ENCODE measurements around the gene UBE3B. TPM values are rescaled to one million over a fixed set of nuclear protein-coding genes. Genes with fewer than 3 reads are reported as not detected.

UBE3B gene
- total and polyA plus RNA-seq, 4 donors: 12.9 to 40.2 (median 26.0) TPM

DNA sequence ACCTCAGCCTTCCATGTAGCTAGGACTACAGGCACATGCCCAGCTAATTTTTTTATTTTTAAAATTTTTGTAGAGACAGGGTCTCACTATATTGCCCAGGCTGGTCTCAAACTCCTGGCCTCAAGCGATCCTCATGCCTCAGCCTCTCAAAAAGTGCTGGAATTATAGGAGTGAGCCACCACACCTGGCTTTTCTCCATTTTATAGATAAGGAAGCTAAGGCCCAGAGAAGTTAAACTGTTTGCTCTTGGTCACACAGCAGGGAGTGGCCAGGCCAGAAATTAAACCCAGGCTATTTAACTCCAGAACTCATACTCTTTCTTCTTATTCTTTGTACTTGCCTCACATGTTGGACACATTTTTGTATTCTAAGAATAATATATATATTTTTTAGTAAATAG, 16.5 kb downstream of the UBE3B start:
- ATAC-seq (ENCODE audit: low FRiP score) (no peak), DNase-seq (no peak)
- intact Hi-C loops (cut with DNase I): no loop called here
- Histone ChIP-seq H3K4me1 (ENCODE audit: control insufficient read depth in 1 of 2, insufficient read depth in 2 of 2, low read length in 2 of 2) (no peaks in the 10 kb centered on the region), H3K9me3 (ENCODE audit: control insufficient read depth, low read length) (no peaks in the 10 kb centered on the region), H3K36me3 (ENCODE audit: control insufficient read depth in 1 of 2, insufficient read depth in 2 of 2, low read length in 1 of 2) (peaks cover 14% of the 10 kb centered on the region in 2 donors), H3K27me3 (ENCODE audit: control insufficient read depth in 1 of 2, insufficient read depth in 2 of 2, low read length in 1 of 2) (no peaks in the 10 kb centered on the region), H3K27ac (ENCODE audit: low read depth in 1 of 2, low read length in 2 of 2) (no peak overlapping the region), H3K4me3 (ENCODE audit: low read length in 2 of 2) (no peak overlapping the region)
- WGBS, 2 donors: 97 to 100% methylated on average over 1 of the region's 1 CpG

DNA sequence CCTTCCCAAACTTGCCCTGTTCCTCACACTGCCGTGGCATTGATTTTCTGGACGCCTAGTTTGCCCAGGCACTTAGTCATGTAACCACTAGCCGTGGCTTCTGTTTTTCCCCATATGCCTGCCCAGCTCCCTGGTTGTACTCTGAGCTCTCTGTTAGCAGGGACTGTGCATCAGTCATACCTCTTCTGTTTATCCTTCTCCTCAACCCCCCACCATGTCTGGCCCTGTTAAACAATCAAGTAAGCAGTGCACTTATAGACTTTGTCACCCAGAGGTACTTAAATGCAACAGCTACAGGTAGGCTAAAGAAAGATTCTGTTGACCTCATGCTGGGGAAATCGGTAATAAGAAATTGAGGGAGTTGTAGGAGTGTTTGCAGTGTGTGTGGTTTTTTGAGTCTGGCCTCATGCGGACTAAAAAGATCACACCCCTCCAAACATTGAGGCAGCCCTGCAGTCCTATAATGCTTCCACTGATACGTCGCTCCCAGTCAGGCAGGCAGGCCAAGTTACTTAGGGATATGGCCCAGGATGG, 17.0 kb downstream of the UBE3B start:
- no peaks in the 10 kb centered on the region for H3K9me3 ChIP-seq (ENCODE audit: control insufficient read depth, low read length)
- H3K27me3 ChIP-seq (ENCODE audit: control insufficient read depth in 1 of 2, insufficient read depth in 2 of 2, low read length in 1 of 2): no peaks in the 10 kb centered on the region
- H3K4me3 ChIP-seq (ENCODE audit: low read length in 2 of 2): no peak overlapping the region
- peaks cover 12 to 16% of the 10 kb centered on the region in 2 donors for H3K36me3 ChIP-seq (ENCODE audit: control insufficient read depth in 1 of 2, insufficient read depth in 2 of 2, low read length in 1 of 2)
- H3K27ac ChIP-seq (ENCODE audit: low read depth in 1 of 2, low read length in 2 of 2): no peak overlapping the region
- DNase-seq (no peak), ATAC-seq (ENCODE audit: low FRiP score) (no peak)
- WGBS, 2 donors: 90 to 95% methylated on average over 7 of the region's 7 CpGs
- H3K4me1 ChIP-seq (ENCODE audit: control insufficient read depth in 1 of 2, insufficient read depth in 2 of 2, low read length in 2 of 2): no peaks in the 10 kb centered on the region
- intact Hi-C loops (cut with DNase I): no loop called here

DNA sequence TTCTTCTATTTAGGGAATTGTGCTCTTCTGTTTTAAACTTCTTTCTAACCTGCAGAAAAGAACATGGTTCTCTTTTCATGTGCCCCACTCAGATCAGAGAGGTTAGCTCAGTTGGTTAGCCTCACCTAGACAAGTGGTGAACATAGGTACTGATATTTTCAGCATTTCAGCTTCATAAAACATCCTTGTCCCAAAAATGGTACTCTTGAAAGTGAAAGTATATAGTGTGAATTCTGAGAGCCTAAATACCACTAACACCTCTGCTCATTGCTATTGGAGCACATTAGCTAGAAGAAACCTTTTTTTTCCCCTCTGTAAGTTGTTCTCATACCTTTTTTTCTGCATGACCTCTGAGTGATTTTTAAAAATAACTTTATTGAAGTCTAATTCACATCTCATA, 17.6 kb downstream of the UBE3B start:
- DNase-seq: no peak

GRCh38 chr12:109496306-109496705, 18.9 kb downstream of the UBE3B start:
- Histone ChIP-seq H3K27ac (ENCODE audit: low read depth in 1 of 2, low read length in 2 of 2) (no peak overlapping the region), H3K36me3 (ENCODE audit: control insufficient read depth in 1 of 2, insufficient read depth in 2 of 2, low read length in 1 of 2) (peaks cover 13 to 15% of the 10 kb centered on the region in 2 donors), H3K4me1 (ENCODE audit: control insufficient read depth in 1 of 2, insufficient read depth in 2 of 2, low read length in 2 of 2) (no peaks in the 10 kb centered on the region), H3K27me3 (ENCODE audit: control insufficient read depth in 1 of 2, insufficient read depth in 2 of 2, low read length in 1 of 2) (no peaks in the 10 kb centered on the region), H3K9me3 (ENCODE audit: control insufficient read depth, low read length) (no peaks in the 10 kb centered on the region), H3K4me3 (ENCODE audit: low read length in 2 of 2) (no peak overlapping the region)
- ATAC-seq (ENCODE audit: low FRiP score) (no peak), DNase-seq (no peak)
- intact Hi-C loops (cut with DNase I): no loop called here

More for the DNA sequence above, 17.6 kb downstream of the UBE3B start:
- no peaks in the 10 kb centered on the region for H3K4me1 ChIP-seq (ENCODE audit: control insufficient read depth in 1 of 2, insufficient read depth in 2 of 2, low read length in 2 of 2)
- intact Hi-C loops (cut with DNase I): no loop called here
- no peaks in the 10 kb centered on the region for H3K9me3 ChIP-seq (ENCODE audit: control insufficient read depth, low read length)
- H3K36me3 ChIP-seq (ENCODE audit: control insufficient read depth in 1 of 2, insufficient read depth in 2 of 2, low read length in 1 of 2): peaks cover 12 to 15% of the 10 kb centered on the region in 2 donors
- no peak overlapping the region for H3K27ac ChIP-seq (ENCODE audit: low read depth in 1 of 2, low read length in 2 of 2)
- ATAC-seq (ENCODE audit: low FRiP score): no peak
- H3K27me3 ChIP-seq (ENCODE audit: control insufficient read depth in 1 of 2, insufficient read depth in 2 of 2, low read length in 1 of 2): no peaks in the 10 kb centered on the region
- no peak overlapping the region for H3K4me3 ChIP-seq (ENCODE audit: low read length in 2 of 2)

- Histone ChIP-seq H3K36me3 (ENCODE audit: control insufficient read depth in 1 of 2, insufficient read depth in 2 of 2, low read length in 1 of 2) (peaks cover 14 to 15% of the 10 kb centered on the region in 2 donors), H3K27me3 (ENCODE audit: control insufficient read depth in 1 of 2, insufficient read depth in 2 of 2, low read length in 1 of 2) (no peaks in the 10 kb centered on the region), H3K4me3 (ENCODE audit: low read length in 2 of 2) (no peak overlapping the region), H3K4me1 (ENCODE audit: control insufficient read depth in 1 of 2, insufficient read depth in 2 of 2, low read length in 2 of 2) (no peaks in the 10 kb centered on the region), H3K27ac (ENCODE audit: low read depth in 1 of 2, low read length in 2 of 2) (no peak overlapping the region), H3K9me3 (ENCODE audit: control insufficient read depth, low read length) (no peaks in the 10 kb centered on the region)
- DNase-seq (no peak), ATAC-seq (ENCODE audit: low FRiP score) (no peak)
- 90 to 93% methylated on average over 7 of the region's 7 CpGs for WGBS, 2 donors
- intact Hi-C loops (cut with DNase I): no loop called here
Measured at GRCh38 chr12:109497675-109498074, 20.2 kb downstream of the UBE3B start.

- ATAC-seq (ENCODE audit: low FRiP score) (no peak), DNase-seq (no peak)
- Histone ChIP-seq H3K4me1 (ENCODE audit: control insufficient read depth in 1 of 2, insufficient read depth in 2 of 2, low read length in 2 of 2) (no peaks in the 10 kb centered on the region), H3K27ac (ENCODE audit: low read depth in 1 of 2, low read length in 2 of 2) (no peak overlapping the region), H3K4me3 (ENCODE audit: low read length in 2 of 2) (no peak overlapping the region), H3K36me3 (ENCODE audit: control insufficient read depth in 1 of 2, insufficient read depth in 2 of 2, low read length in 1 of 2) (peaks cover 11 to 14% of the 10 kb centered on the region in 2 donors), H3K27me3 (ENCODE audit: control insufficient read depth in 1 of 2, insufficient read depth in 2 of 2, low read length in 1 of 2) (no peaks in the 10 kb centered on the region), H3K9me3 (ENCODE audit: control insufficient read depth, low read length) (no peaks in the 10 kb centered on the region)
- whole genome bisulfite sequencing, 2 donors: 86 to 90% methylated on average over 9 of the region's 9 CpGs
- intact Hi-C loops (cut with DNase I): no loop called here
Measured at GRCh38 chr12:109500406-109501185, 23.2 kb downstream of the UBE3B start.

DNA sequence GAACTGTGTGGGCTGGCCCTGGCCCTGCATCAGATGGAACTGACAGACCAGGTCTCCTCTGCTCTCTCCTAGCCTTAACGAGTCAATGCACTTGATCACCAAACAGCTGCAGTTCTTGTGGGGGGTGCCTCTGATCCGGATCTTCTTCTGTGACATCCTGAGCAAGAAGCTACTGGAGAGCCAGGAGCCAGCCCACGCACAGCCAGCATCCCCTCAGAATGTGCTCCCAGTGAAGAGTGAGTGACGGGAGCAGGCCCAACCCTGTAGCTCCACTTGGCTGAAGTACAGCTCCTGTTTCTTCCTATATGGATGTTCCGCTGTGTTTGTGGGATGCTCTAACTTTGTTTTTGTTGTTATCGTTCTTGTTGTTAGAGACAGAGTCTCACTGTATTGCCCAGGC, 23.9 kb downstream of the UBE3B start:
- no peak overlapping the region for H3K27ac ChIP-seq (ENCODE audit: low read depth in 1 of 2, low read length in 2 of 2)
- no peak overlapping the region for H3K4me3 ChIP-seq (ENCODE audit: low read length in 2 of 2)
- intact Hi-C loops (cut with DNase I): no loop called here
- DNase-seq (no peak), ATAC-seq (ENCODE audit: low FRiP score) (no peak)
- H3K4me1 ChIP-seq (ENCODE audit: control insufficient read depth in 1 of 2, insufficient read depth in 2 of 2, low read length in 2 of 2): no peaks in the 10 kb centered on the region
- WGBS, 2 donors: 90 to 93% methylated on average over 6 of the region's 6 CpGs
- no peaks in the 10 kb centered on the region for H3K27me3 ChIP-seq (ENCODE audit: control insufficient read depth in 1 of 2, insufficient read depth in 2 of 2, low read length in 1 of 2)
- H3K9me3 ChIP-seq (ENCODE audit: control insufficient read depth, low read length): no peaks in the 10 kb centered on the region
- H3K36me3 ChIP-seq (ENCODE audit: control insufficient read depth in 1 of 2, insufficient read depth in 2 of 2, low read length in 1 of 2): peaks cover 11 to 14% of the 10 kb centered on the region in 2 donors

GRCh38 chr12:109502332-109502731, 24.9 kb downstream of the UBE3B start:
- DNase-seq (no peak), ATAC-seq (ENCODE audit: low FRiP score) (no peak)
- Histone ChIP-seq H3K9me3 (ENCODE audit: control insufficient read depth, low read length) (no peaks in the 10 kb centered on the region), H3K4me1 (ENCODE audit: control insufficient read depth in 1 of 2, insufficient read depth in 2 of 2, low read length in 2 of 2) (no peaks in the 10 kb centered on the region), H3K27ac (ENCODE audit: low read depth in 1 of 2, low read length in 2 of 2) (no peak overlapping the region), H3K27me3 (ENCODE audit: control insufficient read depth in 1 of 2, insufficient read depth in 2 of 2, low read length in 1 of 2) (no peaks in the 10 kb centered on the region), H3K4me3 (ENCODE audit: low read length in 2 of 2) (no peak overlapping the region), H3K36me3 (ENCODE audit: control insufficient read depth in 1 of 2, insufficient read depth in 2 of 2, low read length in 1 of 2) (peaks cover 11 to 16% of the 10 kb centered on the region in 2 donors)
- WGBS, 2 donors: 95 to 97% methylated on average over 5 of the region's 5 CpGs
- intact Hi-C loops (cut with DNase I): no loop called here

- Histone ChIP-seq H3K4me1 (ENCODE audit: control insufficient read depth in 1 of 2, insufficient read depth in 2 of 2, low read length in 2 of 2) (no peaks in the 10 kb centered on the region), H3K9me3 (ENCODE audit: control insufficient read depth, low read length) (no peaks in the 10 kb centered on the region), H3K27me3 (ENCODE audit: control insufficient read depth in 1 of 2, insufficient read depth in 2 of 2, low read length in 1 of 2) (no peaks in the 10 kb centered on the region), H3K4me3 (ENCODE audit: low read length in 2 of 2) (no peak overlapping the region), H3K27ac (ENCODE audit: low read depth in 1 of 2, low read length in 2 of 2) (no peak overlapping the region), H3K36me3 (ENCODE audit: control insufficient read depth in 1 of 2, insufficient read depth in 2 of 2, low read length in 1 of 2) (peaks cover 6 to 21% of the 10 kb centered on the region in 2 donors)
- ATAC-seq (ENCODE audit: low FRiP score) (no peak), DNase-seq (no peak)
- intact Hi-C loops (cut with DNase I): no loop called here
- 80 to 86% methylated on average over 3 of the region's 3 CpGs for WGBS, 2 donors
Measured at GRCh38 chr12:109503611-109504010, 26.2 kb downstream of the UBE3B start.

Measured in aorta (tissue), 5 donors.